Vagina (tissue), 2 donors: ENCODE measurements around the gene PKDCC.

Experiments
- POLR2A ChIP-seq, 2 donors: fragments of 450-650 bp; IDR thresholded peaks; one replicate each; pipeline ENCODE4 v1.6.1; 2017; ENCODE audit warnings: antibody characterized with exemption in 2 of 2, mild to moderate bottlenecking in 2 of 2, moderate library complexity in 2 of 2
- POLR2AphosphoS5 ChIP-seq, 2 donors: sonication (generic); formaldehyde crosslinking; IDR thresholded peaks; one replicate each; pipeline ENCODE4 v1.9.0; 2017; ENCODE audit warnings: antibody characterized with exemption in 2 of 2, mild to moderate bottlenecking in 2 of 2, low read depth in 1 of 2; ENCODE audit not compliant: insufficient read depth in 1 of 2
- TF ChIP-seq, protein P1 (sequence below), 3 experiments: fragments of 450-650 bp in 2 of 3; fragments of 200-600 bp in 1 of 3; sonication (generic) in 1 of 3; IDR thresholded peaks; one replicate each; pipeline ENCODE4 v1.5.1; 2017 to 2019; ENCODE audit warnings: antibody characterized with exemption in 3 of 3, mild to moderate bottlenecking in 2 of 3, moderate library complexity in 2 of 3

DNA sequence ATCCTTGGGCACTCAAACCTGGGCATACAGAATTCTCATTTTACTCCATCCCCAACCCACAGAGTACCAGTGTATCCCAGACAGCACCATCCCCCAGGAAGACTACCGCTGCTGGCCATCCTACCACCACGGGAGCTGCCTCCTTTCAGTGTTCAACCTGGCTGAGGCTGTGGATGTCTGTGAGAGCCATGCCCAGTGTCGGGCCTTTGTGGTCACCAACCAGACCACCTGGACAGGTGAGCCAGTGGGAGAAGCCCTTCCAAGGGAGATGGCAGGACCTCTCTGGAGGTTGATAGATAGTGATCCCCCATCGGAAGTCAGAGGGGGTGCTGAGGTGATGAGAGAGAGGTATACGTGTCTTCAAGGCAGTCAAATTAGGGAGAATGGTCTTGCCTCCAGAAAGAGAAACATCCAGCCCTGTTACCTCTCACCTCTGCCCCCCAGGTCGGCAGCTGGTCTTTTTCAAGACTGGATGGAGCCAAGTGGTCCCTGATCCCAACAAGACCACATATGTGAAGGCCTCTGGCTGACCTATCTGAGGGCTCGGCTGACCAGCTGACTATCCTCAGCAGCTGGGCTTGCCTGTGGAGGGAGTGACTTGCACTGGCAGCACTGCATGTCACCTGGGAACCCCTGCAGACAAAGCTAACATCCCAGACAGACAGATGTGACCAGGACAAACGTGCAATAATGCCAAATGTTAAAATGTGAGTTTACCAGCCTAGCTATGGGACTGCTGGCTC, 9.5 kb downstream of the PKDCC start:
- no peak for TF ChIP-seq POLR2A (IDR thresholded peaks at IDR 0.05)
- TF ChIP-seq, protein P1, sequence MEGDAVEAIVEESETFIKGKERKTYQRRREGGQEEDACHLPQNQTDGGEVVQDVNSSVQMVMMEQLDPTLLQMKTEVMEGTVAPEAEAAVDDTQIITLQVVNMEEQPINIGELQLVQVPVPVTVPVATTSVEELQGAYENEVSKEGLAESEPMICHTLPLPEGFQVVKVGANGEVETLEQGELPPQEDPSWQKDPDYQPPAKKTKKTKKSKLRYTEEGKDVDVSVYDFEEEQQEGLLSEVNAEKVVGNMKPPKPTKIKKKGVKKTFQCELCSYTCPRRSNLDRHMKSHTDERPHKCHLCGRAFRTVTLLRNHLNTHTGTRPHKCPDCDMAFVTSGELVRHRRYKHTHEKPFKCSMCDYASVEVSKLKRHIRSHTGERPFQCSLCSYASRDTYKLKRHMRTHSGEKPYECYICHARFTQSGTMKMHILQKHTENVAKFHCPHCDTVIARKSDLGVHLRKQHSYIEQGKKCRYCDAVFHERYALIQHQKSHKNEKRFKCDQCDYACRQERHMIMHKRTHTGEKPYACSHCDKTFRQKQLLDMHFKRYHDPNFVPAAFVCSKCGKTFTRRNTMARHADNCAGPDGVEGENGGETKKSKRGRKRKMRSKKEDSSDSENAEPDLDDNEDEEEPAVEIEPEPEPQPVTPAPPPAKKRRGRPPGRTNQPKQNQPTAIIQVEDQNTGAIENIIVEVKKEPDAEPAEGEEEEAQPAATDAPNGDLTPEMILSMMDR (IDR thresholded peaks at IDR 0.05): no peak
- TF ChIP-seq POLR2AphosphoS5 (IDR thresholded peaks at IDR 0.05; ENCODE audit: insufficient read depth in 1 of 2, low read depth in 1 of 2): no peak
